ENCODE results near the gene GNAO1.

- no peak for TF ChIP-seq CTCF (IDR thresholded peaks at IDR 0.05)
- TF ChIP-seq POLR2A (IDR thresholded peaks at IDR 0.05), result no peak
These were observed 139.2 kb downstream of the GNAO1 start for GRCh38 chr16:56330476-56330875.
